Activated CD4-positive, alpha-beta T cell treated with anti-CD3 and anti-CD28 coated beads, Interleukin-2, amount 10 ng/mL, durations not matched to agents 24 days and 14 days (primary cell): ENCODE data around the gene TEX54. TPM values are rescaled to one million over a fixed set of nuclear protein-coding genes. Genes with fewer than 3 reads are reported as not detected.

Source experiments
- DNase-seq: peaks from one replicate; pipeline ENCODE4 v3.0.0; 2022
- H3K27ac Mint-ChIP-seq: one replicate; pipeline ENCODE4 v1.8.0; 2022; ENCODE audit warnings: mild to moderate bottlenecking, mixed read lengths
- H3K27me3 Mint-ChIP-seq: one replicate; pipeline ENCODE4 v1.8.0; 2022; ENCODE audit warnings: mixed read lengths
- H3K36me3 Mint-ChIP-seq: one replicate; pipeline ENCODE4 v1.8.0; 2022; ENCODE audit warnings: low read depth, mild to moderate bottlenecking, mixed read lengths
- H3K4me1 Mint-ChIP-seq: one replicate; pipeline ENCODE4 v1.8.0; 2021; ENCODE audit warnings: mixed read lengths
- H3K4me3 Mint-ChIP-seq: one replicate; pipeline ENCODE4 v1.8.0; 2022; ENCODE audit warnings: mild to moderate bottlenecking, moderate library complexity, mixed read lengths
- H3K9me3 Mint-ChIP-seq: one replicate; pipeline ENCODE4 v1.8.0; 2021; ENCODE audit warnings: mixed read lengths
- intact Hi-C: fragments of 100-400 bp; cut with micrococcal nuclease; formaldehyde crosslinking; loops from one replicate; pipeline ENCODE4 v1.15.1; 2023
- total RNA-seq: library from RNA; stranded (reverse); gene quantifications from 2 replicates; pipeline ENCODE4 v1.2.3, GENCODE V29; 2022

The TEX54 gene
- 0.79 and 2.0 TPM in 2 replicates for total RNA-seq

DNA sequence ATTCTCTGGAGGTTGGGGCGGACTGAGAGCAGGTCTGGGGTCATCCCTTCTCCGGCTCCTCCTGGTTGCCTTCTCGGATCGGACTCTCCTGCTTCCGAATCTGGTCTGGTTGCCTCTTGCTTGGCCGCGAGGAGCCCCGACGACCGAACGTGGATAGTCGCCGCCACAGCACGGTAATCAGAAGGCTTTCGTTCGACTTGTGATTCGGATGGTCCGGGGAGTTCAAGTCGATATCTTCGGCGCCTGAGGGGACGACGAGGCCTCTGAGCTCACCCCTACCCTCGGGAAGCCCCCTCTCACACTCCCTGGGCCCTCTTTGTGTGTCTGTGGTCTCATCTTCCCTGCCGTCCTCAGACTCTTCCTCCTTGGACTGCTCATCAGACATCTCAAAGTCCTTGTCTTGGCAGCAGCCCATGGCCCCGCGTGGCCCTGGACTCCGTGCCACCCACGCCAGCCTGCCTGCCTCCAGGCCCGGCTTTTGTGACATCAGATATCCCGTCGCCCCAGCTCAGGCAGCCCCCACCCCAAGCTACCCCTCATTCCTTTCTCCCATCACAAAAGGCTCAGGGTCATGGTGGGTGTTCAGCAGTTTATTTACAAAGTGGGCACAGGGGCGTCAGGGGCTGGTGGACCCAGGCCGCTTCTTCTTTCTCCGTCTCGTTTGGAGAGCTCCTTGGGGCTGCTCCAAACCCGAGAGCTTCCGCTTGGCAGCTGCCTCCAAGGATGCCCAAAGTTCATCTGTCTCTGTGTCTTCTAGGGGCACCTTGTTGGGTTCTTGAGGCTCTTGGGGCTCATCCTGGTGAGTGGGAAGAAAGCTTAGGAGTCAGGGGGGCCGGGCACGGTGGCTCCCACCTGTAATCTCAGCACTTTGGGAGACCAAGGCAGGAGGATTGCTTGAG lies at the start of gene TEX54:
TEX54 (minus strand) TSS at position 506 of the 899 bp plus-strand sequence.
- DNase-seq = no peak
- Mint-ChIP-seq H3K9me3 (no peaks in the 10 kb centered on the region), H3K4me3 (peak within 1 kb of the TSS; percentile 89), H3K4me1 (peaks cover 40% of the 10 kb centered on the region), H3K27me3 (no peaks in the 10 kb centered on the region), H3K36me3 (peaks cover 41% of the 10 kb centered on the region), H3K27ac (peak within 1 kb of the TSS; percentile 97)
- intact Hi-C loops = loop anchor here (1.0 to 5.0 kb wide), 6 partner anchors 9 to 240 kb away; partner anchors contain the start of genes TAF6L, TMEM179B, TMEM223 and TUT1

- H3K36me3 Mint-ChIP-seq = peaks cover 75% of the 10 kb centered on the region
- peaks cover 57% of the 10 kb centered on the region for H3K4me1 Mint-ChIP-seq
- H3K9me3 Mint-ChIP-seq = no peaks in the 10 kb centered on the region
- DNase-seq = no peak
- H3K27ac Mint-ChIP-seq = peak overlapping the region; percentile 100
- intact Hi-C loops = loop anchor here (5.0 to 10.0 kb wide), 3 partner anchors 270 to 1302 kb away; partner anchors contain the start of genes EML3, ROM1 and STIP1
- H3K27me3 Mint-ChIP-seq = peaks cover 1% of the 10 kb centered on the region
- peak overlapping the region; percentile 100 for H3K4me3 Mint-ChIP-seq
These were observed 49.7 kb upstream of the TEX54 start for GRCh38 chr11:62882431-62882749.

- intact Hi-C loops = loop anchor here (1.0 to 10.0 kb wide), 11 partner anchors 41 to 1303 kb away; partner anchors contain the start of genes EML3, MARK2, ROM1 and STIP1
- H3K27ac Mint-ChIP-seq = peak overlapping the region; percentile 100
- peaks cover 55% of the 10 kb centered on the region for H3K4me1 Mint-ChIP-seq
- DNase-seq = peak; percentile 98
- peak overlapping the region; percentile 100 for H3K4me3 Mint-ChIP-seq
- peaks cover 74% of the 10 kb centered on the region for H3K36me3 Mint-ChIP-seq
- no peaks in the 10 kb centered on the region for H3K9me3 Mint-ChIP-seq
- H3K27me3 Mint-ChIP-seq = peaks cover 1% of the 10 kb centered on the region
These were observed 49.2 kb upstream of the TEX54 start for GRCh38 chr11:62881579-62882430.

DNA sequence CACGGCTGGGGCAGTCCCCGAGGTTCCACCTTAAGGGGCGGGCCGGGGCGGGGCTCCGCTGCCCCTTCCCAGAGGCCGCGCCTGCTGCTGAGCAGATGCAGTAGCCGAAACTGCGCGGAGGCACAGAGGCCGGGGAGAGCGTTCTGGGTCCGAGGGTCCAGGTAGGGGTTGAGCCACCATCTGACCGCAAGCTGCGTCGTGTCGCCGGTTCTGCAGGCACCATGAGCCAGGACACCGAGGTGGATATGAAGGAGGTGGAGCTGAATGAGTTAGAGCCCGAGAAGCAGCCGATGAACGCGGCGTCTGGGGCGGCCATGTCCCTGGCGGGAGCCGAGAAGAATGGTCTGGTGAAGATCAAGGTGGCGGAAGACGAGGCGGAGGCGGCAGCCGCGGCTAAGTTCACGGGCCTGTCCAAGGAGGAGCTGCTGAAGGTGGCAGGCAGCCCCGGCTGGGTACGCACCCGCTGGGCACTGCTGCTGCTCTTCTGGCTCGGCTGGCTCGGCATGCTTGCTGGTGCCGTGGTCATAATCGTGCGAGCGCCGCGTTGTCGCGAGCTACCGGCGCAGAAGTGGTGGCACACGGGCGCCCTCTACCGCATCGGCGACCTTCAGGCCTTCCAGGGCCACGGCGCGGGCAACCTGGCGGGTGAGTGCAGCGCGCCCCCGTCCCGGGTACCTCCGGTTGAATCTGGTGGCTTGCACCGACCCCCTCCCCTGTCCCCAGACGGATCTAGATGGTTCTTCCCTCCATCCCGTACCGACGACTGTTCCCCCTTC lies 48.4 kb upstream of the TEX54 start, which contains the start of gene SLC3A2:
SLC3A2 (plus strand) TSS at position 94 of the 776 bp plus-strand sequence; CDS start at position 222, 128 bp downstream.
- H3K36me3 Mint-ChIP-seq = peaks cover 68% of the 10 kb centered on the region
- peak; percentile 95 for DNase-seq
- intact Hi-C loops = loop anchor here (1.0 to 10.0 kb wide), 15 partner anchors 25 to 1304 kb away; partner anchors contain the start of genes EML3, MARK2, NXF1 and ROM1
- H3K4me3 Mint-ChIP-seq = peak within 1 kb of the TSS; percentile 100
- H3K27ac Mint-ChIP-seq = peak within 1 kb of the TSS; percentile 100
- no peaks in the 10 kb centered on the region for H3K9me3 Mint-ChIP-seq
- peaks cover 53% of the 10 kb centered on the region for H3K4me1 Mint-ChIP-seq
- peaks cover 1% of the 10 kb centered on the region for H3K27me3 Mint-ChIP-seq

GRCh38 chr11:62880231-62880802 lies 47.7 kb upstream of the TEX54 start:
- H3K9me3 Mint-ChIP-seq = no peaks in the 10 kb centered on the region
- H3K36me3 Mint-ChIP-seq = peaks cover 62% of the 10 kb centered on the region
- peaks cover 1% of the 10 kb centered on the region for H3K27me3 Mint-ChIP-seq
- intact Hi-C loops = loop anchor here (1.0 to 10.0 kb wide), 10 partner anchors 24 to 1304 kb away; partner anchors contain the start of genes EML3, MARK2, NXF1 and ROM1
- H3K27ac Mint-ChIP-seq = peak overlapping the region; percentile 100
- H3K4me3 Mint-ChIP-seq = peak overlapping the region; percentile 100
- H3K4me1 Mint-ChIP-seq = peaks cover 48% of the 10 kb centered on the region
- DNase-seq = no peak

DNA sequence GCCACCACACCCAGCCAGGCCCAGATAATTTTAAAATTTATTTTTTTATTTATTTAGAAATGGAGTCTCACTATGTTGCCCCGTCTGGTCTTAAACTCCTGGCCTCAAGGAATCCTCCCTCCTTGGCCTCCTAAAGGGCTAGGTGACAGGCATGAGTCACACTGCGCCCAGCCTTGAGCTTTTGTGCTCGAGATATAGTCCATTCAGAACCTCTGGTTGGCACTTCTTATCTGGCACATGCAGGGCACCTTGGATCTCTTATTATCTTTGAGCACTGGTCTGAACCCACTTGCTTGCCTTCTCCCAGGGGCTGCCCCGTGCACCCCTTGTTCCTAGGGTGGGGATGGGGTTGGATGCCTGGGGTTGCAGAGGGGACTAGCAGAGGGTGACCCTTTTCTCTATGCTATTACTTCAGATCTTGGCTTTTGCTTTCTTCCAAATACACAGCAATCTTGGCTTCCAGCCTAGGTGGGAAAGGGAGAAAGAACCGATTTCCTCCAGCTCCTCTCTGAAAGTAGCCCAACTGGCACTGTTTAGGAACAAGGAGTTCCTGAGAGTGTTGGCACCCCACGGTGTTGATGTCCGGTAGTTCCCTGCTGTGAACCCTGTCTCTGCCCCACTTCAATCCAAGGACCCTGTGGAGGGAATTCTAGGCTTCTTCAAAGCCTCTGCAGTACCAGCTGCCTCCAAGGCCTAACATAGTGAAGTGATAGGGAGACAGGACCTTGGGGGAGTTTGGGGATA lies 46.8 kb upstream of the TEX54 start:
- Mint-ChIP-seq H3K4me1 (peaks cover 42% of the 10 kb centered on the region), H3K36me3 (peaks cover 56% of the 10 kb centered on the region), H3K27me3 (peaks cover 1% of the 10 kb centered on the region), H3K27ac (peak overlapping the region; percentile 100), H3K9me3 (no peaks in the 10 kb centered on the region), H3K4me3 (peak overlapping the region; percentile 100)
- intact Hi-C loops = no loop called here
- DNase-seq = no peak

- DNase-seq = no peak
- Mint-ChIP-seq H3K9me3 (no peaks in the 10 kb centered on the region), H3K36me3 (peaks cover 34% of the 10 kb centered on the region), H3K27me3 (peaks cover 1% of the 10 kb centered on the region), H3K4me1 (peaks cover 20% of the 10 kb centered on the region), H3K27ac (no peak overlapping the region), H3K4me3 (no peak overlapping the region)
- intact Hi-C loops = no loop called here
These were observed 44.1 kb upstream of the TEX54 start for GRCh38 chr11:62876712-62877111.

- no peak for DNase-seq
- no peaks in the 10 kb centered on the region for H3K9me3 Mint-ChIP-seq
- no peaks in the 10 kb centered on the region for H3K27me3 Mint-ChIP-seq
- peaks cover 19% of the 10 kb centered on the region for H3K4me1 Mint-ChIP-seq
- no peak overlapping the region for H3K4me3 Mint-ChIP-seq
- intact Hi-C loops = no loop called here
- peaks cover 28% of the 10 kb centered on the region for H3K36me3 Mint-ChIP-seq
- H3K27ac Mint-ChIP-seq = no peak overlapping the region
These were observed 43.2 kb upstream of the TEX54 start for GRCh38 chr11:62875698-62876478.

DNA sequence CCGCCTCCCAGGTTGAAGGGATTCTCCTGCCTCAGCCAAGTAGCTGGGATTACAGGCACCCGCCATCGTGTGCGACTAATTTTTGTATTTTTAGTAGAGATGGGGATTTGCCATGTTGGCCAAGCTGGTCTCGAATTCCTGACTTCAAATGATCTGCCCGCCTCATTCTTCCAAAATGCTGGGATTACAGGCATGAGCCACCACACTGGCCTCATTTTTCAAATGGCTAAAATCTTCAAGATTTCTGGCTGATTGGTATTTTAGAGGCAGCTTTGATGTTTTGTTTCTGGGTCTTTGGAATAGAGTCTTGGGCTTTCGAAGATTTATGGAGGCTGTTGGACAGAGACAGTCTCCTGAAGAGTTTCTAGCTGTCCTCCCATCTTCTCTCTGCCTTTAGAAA lies 42.2 kb upstream of the TEX54 start:
- Mint-ChIP-seq H3K36me3 (peaks cover 21% of the 10 kb centered on the region), H3K27ac (no peak overlapping the region), H3K4me3 (no peak overlapping the region), H3K4me1 (peaks cover 12% of the 10 kb centered on the region), H3K27me3 (no peaks in the 10 kb centered on the region), H3K9me3 (no peaks in the 10 kb centered on the region)
- intact Hi-C loops = no loop called here
- DNase-seq = no peak

- Mint-ChIP-seq H3K4me3 (no peak overlapping the region), H3K4me1 (peaks cover 22% of the 10 kb centered on the region), H3K27ac (no peak overlapping the region), H3K9me3 (no peaks in the 10 kb centered on the region), H3K36me3 (peaks cover 2% of the 10 kb centered on the region), H3K27me3 (no peaks in the 10 kb centered on the region)
- no peak for DNase-seq
- intact Hi-C loops = no loop called here
These were observed 33.0 kb upstream of the TEX54 start for GRCh38 chr11:62865635-62866034.

GRCh38 chr11:62863687-62864335 lies 31.2 kb upstream of the TEX54 start:
- Mint-ChIP-seq H3K9me3 (no peaks in the 10 kb centered on the region), H3K4me1 (peaks cover 32% of the 10 kb centered on the region), H3K4me3 (no peak overlapping the region), H3K27ac (no peak overlapping the region), H3K36me3 (peaks cover 6% of the 10 kb centered on the region), H3K27me3 (no peaks in the 10 kb centered on the region)
- intact Hi-C loops = loop anchor here (2.0 kb wide), 1 partner anchor 135 kb away; the partner anchor contains the start of gene TTC9C
- DNase-seq = no peak
